ENCODE measurements around the gene DCXR. TPM values are rescaled to one million over a fixed set of nuclear protein-coding genes. Genes with fewer than 3 reads are reported as not detected.

The DCXR gene
- total RNA-seq, 1 experiment from 2014 or later: 111 TPM

GRCh38 chr17:82063424-82064415 is 26.2 kb upstream of the DCXR start:
- intact Hi-C loops (cut with micrococcal nuclease): no loop called here
- Mint-ChIP-seq H3K4me3 (ENCODE audit: unreplicated experiment) (peak overlapping the region; percentile 70), H3K36me3 (ENCODE audit: insufficient read depth, unreplicated experiment) (peaks cover 17% of the 10 kb centered on the region), H3K27ac (ENCODE audit: low read depth, unreplicated experiment) (peak overlapping the region; percentile 27), H3K27me3 (ENCODE audit: insufficient read depth, unreplicated experiment) (no peaks in the 10 kb centered on the region), H3K4me1 (ENCODE audit: insufficient read depth, unreplicated experiment) (no peaks in the 10 kb centered on the region), H3K9me3 (ENCODE audit: unreplicated experiment) (no peaks in the 10 kb centered on the region)
- BruUV-seq (replicated peaks): no TSS peak
- TF ChIP-seq CTCF (IDR thresholded peaks at IDR 0.05; ENCODE audit: unreplicated experiment): no peak
- CTCF ChIA-PET: interaction anchor here (0.6 to 1.1 kb wide), 2 partner anchors 16 to 72 kb away, joined by 3 to 5 read pairs; no protein-coding TSS in a partner anchor
- POLR2A ChIA-PET: interaction anchor here (0.7 to 4.0 kb wide), 5 partner anchors 10 to 41 kb away, joined by 3 to 15 read pairs (median 4); partner anchors contain the start of genes FASN, GPS1, RAC3 and RFNG
- DNase-seq (ENCODE audit: unreplicated experiment): no peak

DNA sequence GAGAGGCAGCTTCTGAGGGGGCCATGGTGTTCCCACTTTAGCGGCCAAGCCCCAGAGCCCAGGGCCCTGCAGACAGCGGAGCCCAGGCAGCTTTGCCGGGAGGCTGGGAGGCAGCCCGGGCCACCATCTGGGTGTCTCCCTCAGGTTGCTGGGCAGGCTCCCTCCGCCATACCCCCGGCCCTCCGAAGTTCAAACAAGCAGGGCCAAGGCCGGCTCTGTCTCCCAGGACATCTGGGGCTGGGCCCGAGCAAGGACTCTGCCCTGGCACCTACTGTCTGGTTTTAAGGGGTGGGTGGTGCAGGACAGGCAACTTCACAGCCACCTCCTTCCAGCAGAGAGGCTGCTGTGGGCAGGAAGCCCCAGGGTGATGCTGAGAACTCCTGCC is 25.5 kb upstream of the DCXR start:
- H3K9me3 Mint-ChIP-seq (ENCODE audit: unreplicated experiment): no peaks in the 10 kb centered on the region
- no peaks in the 10 kb centered on the region for H3K27me3 Mint-ChIP-seq (ENCODE audit: insufficient read depth, unreplicated experiment)
- DNase-seq (ENCODE audit: unreplicated experiment): no peak
- POLR2A ChIA-PET: interaction anchor here (1.8 kb wide), 1 partner anchor 9 kb away, joined by 4 read pairs; no protein-coding TSS in a partner anchor
- CTCF ChIA-PET: interaction anchor here (1.1 kb wide), 1 partner anchor 72 kb away, joined by 5 read pairs; no protein-coding TSS in a partner anchor
- H3K27ac Mint-ChIP-seq (ENCODE audit: low read depth, unreplicated experiment): no peak overlapping the region
- BruUV-seq (replicated peaks): no TSS peak
- H3K4me1 Mint-ChIP-seq (ENCODE audit: insufficient read depth, unreplicated experiment): no peaks in the 10 kb centered on the region
- no peak overlapping the region for H3K4me3 Mint-ChIP-seq (ENCODE audit: unreplicated experiment)
- no peak for TF ChIP-seq CTCF (IDR thresholded peaks at IDR 0.05; ENCODE audit: unreplicated experiment)
- H3K36me3 Mint-ChIP-seq (ENCODE audit: insufficient read depth, unreplicated experiment): peaks cover 21% of the 10 kb centered on the region
- intact Hi-C loops (cut with micrococcal nuclease): no loop called here

- Mint-ChIP-seq H3K4me1 (ENCODE audit: insufficient read depth, unreplicated experiment) (no peaks in the 10 kb centered on the region), H3K36me3 (ENCODE audit: insufficient read depth, unreplicated experiment) (peaks cover 27% of the 10 kb centered on the region), H3K9me3 (ENCODE audit: unreplicated experiment) (no peaks in the 10 kb centered on the region), H3K4me3 (ENCODE audit: unreplicated experiment) (no peak overlapping the region), H3K27ac (ENCODE audit: low read depth, unreplicated experiment) (no peak overlapping the region), H3K27me3 (ENCODE audit: insufficient read depth, unreplicated experiment) (no peaks in the 10 kb centered on the region)
- POLR2A ChIA-PET: interaction anchor here (1.0 to 1.8 kb wide), 2 partner anchors 8 to 25 kb away, joined by 3 to 4 read pairs; partner anchors contain the start of gene DCXR
- no TSS peak for BruUV-seq (replicated peaks)
- CTCF ChIA-PET: interaction anchor here (1.1 kb wide), 1 partner anchor 71 kb away, joined by 5 read pairs; no protein-coding TSS in a partner anchor
- no peak for TF ChIP-seq CTCF (IDR thresholded peaks at IDR 0.05; ENCODE audit: unreplicated experiment)
- intact Hi-C loops (cut with micrococcal nuclease): no loop called here
- no peak for DNase-seq (ENCODE audit: unreplicated experiment)
Measured at GRCh38 chr17:82062076-82062983, 24.8 kb upstream of the DCXR start.
